DMS114 treated with DMSO at 0.1 percent for 48 hours (cell line): ENCODE measurements around the gene PRR23E.

Experiments
- DNase-seq: peaks from one replicate; lab custom pipeline; 2025; ENCODE audit not compliant: unreplicated experiment; lab: John Stamatoyannopoulos, UW

Gene PRR23E

DNA sequence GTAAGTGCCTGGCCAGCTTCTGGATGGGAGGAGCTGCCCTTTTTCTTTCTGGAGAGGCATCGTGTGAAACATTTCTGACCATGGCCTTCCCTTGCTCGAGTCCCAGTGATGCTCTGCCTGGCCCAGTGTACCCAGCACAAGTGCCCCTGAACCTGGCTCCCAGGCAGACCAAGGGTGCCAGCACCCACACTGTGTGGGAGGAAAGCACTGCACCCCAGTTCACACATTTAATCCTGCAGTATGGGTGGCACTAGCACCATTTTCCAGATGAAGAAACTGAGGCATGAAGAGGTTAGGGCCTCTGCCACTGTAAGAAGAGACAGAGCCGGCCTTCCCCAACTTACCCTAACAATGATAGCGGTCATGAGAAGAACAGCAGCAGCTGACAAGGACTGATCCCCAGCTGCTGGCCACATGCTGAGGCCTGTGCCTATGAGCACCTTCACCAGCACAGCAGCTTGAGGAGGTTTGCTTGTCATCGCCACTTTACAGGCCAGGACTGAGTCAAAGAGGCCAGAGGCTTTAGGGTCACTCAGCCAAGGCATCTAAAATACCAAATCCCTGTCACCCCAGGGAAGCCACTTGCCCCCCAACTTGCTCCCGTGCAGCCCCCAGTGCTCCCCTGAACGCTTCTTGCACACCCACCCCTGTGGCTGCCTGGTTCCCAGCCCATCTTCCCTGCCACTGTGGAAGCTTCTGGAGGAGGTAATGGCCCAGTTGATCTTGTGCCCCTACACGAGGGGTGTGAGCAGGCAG lies 15.0 kb downstream of the PRR23E start:
- no peak for DNase-seq

GRCh38 chr3:127208483-127209100 lies 15.7 kb downstream of the PRR23E start:
- DNase-seq: no peak

DNA sequence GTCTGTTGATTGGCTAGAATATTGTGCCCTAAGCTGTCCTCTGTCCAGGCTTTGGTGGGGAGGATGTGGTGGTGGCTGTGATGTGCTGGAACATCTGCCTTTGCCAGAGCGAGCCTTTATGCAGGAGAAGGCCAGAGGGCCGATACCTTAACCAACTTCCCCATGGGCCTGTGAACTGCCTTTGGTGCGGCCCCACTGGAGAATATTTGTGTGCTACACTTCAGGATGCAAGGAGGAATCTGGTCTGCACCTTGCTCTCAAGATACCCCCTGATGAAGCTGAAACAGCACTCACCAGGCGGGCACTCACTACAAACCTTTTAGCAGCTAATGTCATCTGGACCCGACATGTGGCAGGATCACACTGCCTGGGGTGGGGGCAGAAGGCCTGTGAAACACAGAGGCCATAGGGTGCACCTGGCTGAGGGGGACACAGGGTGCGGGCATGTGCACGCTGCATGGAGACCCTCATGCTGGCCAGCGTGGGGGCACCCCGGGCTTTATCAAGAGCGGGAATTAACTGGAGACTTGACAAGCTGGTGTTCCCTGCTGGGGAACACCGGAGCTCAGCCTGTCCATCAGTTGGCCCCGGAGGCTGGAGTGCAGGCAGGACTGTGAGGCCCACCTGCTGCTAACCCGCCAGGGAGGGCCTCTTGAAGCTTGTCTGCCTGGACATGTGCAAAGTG lies 16.4 kb downstream of the PRR23E start:
- no peak for DNase-seq

- no peak for DNase-seq
These were observed 17.1 kb downstream of the PRR23E start for GRCh38 chr3:127209840-127210653.

GRCh38 chr3:127210654-127210943 lies 17.7 kb downstream of the PRR23E start:
- DNase-seq: no peak

- DNase-seq: no peak
These were observed 18.5 kb downstream of the PRR23E start for GRCh38 chr3:127211118-127212060.

DNA sequence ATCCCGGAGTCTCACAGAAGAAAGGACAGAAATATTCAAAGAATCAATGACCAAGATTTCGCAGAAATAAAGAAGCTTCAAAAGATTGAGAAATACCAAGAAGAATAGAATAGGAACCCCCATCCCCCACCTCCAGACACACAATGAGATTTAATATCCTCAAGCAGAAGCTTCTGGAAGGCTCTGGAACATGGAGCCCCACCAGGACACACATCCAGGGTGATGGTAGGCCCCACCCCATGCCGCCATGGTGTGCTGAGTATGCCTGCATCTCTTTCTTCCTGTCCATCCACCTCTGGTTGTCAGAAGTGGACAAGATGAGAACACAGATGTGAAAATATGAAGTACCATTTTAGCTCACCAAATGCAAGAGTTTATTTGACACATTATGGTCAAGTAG lies 19.3 kb downstream of the PRR23E start:
- DNase-seq: no peak

- no peak for DNase-seq
These were observed 19.8 kb downstream of the PRR23E start for GRCh38 chr3:127212711-127213110.

DNA sequence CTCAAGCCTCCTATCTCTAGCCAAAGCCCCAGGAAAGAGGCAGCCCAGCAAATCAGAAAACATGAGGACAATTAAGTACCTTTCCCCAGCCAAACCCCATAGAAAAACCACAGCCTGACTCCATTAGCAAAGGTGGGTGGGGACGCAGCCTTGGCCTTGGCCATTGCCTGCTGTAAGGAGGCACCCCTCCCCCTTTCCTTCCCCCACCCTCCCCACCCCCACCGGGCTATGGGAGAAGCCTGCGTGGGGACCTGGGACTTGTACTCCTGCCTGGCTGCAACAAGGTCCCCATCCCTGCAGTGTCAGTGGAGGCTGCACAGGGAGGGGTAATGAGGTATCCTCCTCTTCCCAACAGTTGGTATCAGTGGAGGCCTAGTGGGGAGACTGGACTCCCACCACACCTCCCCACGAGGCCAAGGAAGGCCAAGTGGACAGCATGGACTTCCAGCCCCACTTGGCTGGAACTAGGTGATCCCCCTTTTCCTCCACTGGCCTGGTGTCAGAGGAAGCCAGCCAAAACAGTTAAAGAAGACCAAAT lies 20.5 kb downstream of the PRR23E start:
- DNase-seq: no peak

GRCh38 chr3:127214975-127215374 lies 22.0 kb downstream of the PRR23E start:
- no peak for DNase-seq

DNA sequence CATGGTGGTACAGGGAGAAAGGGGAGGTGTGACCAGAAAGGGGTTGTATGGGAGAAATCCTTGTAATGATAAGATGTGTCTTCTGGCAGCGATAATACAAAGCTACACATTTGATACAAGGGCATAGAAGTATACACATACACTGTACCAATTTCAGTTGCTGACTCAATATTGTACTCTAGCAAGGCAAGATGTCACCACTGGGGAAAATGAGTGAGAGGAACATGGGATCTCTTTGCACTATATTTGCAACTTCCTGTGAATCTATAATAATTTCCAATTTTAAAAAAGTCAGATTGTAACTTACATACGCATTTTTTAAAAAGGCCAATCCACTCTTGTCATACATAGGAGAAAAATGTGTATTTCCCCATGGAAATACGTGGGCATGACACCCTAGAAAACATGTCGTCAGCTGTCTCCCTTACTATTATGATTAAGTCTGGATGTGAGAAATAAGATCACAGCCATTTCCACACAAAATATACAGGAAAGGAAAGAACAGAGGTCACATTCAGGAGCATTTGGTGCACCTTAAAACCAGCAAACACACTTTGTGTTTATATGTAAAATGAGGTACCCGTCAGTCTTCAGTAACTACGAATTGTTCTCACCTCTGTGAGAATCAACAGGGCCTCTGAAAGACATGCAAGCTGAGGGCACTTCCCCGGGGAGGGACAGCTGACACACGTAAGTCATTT lies 22.9 kb downstream of the PRR23E start:
- no peak for DNase-seq

GRCh38 chr3:127216415-127217261 lies 23.7 kb downstream of the PRR23E start:
- DNase-seq: no peak

DNA sequence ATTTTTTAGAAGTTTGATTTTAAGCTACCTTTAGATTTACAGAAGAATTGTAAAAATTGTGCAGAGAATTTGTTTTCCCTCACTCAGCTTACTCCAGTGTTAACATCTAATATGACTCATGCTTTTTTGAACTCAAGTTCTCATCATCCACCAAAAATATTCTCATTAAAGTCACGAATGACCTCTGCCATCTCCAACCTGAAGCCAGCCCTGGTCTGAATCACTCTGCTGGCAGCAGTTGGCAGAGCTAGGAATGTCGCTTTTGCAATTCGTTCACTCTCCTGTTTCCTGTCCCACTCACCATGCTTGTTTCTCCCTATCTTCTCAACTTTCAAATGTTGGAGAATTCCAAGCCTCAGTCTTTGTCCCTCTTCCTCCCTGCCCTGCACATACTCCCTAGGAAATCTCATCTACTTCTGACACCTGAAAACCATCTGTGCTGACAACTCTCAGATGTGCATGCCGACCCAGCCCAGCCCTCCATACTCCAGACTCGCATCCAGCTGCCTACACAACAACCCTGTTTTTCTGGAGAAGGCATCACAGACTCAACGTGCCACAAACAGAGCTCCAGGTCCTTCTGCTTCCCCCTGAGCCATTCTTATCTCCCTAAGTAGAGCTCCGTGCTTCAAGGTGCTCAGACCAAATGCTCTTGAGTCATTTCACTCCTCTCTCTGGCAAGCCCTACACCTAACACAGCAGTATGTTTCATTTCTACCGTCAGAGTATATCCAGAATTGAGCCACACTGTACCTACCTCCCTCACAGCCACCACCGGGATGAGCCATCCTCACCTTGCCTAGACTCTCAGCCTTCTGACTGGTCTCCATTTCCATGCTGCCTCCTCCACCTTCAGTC lies 24.9 kb downstream of the PRR23E start:
- no peak for DNase-seq

GRCh38 chr3:127218454-127218922 lies 25.6 kb downstream of the PRR23E start:
- no peak for DNase-seq

GRCh38 chr3:127220497-127220896 lies 27.6 kb downstream of the PRR23E start:
- no peak for DNase-seq

DNA sequence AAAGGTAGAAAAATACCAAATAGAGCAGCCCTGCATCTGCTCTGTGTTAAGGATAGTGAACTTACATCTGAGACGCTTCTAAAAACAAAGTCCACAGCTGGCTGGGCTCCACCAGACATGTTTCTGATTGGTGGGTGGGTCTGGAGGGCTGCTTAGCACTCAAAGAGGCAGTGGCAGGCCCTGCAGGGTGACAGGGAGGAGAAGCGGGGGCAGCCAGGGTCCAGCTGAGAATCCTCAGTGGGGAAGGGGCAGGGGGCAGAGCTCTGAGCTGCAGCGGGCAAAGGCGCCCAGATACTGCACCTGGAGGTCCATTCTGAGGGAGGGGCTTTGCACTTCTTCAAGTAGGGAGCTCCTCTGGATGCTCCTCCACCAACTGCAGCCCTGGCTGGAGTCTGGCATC lies 28.1 kb downstream of the PRR23E start:
- DNase-seq: no peak

- DNase-seq: no peak
These were observed 28.6 kb downstream of the PRR23E start for GRCh38 chr3:127221446-127222035.
